GM12875 (cell line): ENCODE results near the gene JAG1.

Experiments
- H3K4me3 ChIP-seq: one replicate; pipeline ENCODE4 v1.5.1; 2011; ENCODE audit warnings: low read depth, low read length, control low read depth
- CTCF ChIP-seq: IDR thresholded peaks from 2 replicates; pipeline ENCODE4 v1.5.1; 2011; ENCODE audit warnings: low read depth, mild to moderate bottlenecking, control low read depth, inconsistent platforms, low read length, moderate library complexity, borderline replicate concordance; ENCODE audit not compliant: insufficient read depth

Gene JAG1

GRCh38 chr20:10699489-10699888 lies 25.7 kb upstream of the JAG1 start:
- H3K4me3 ChIP-seq: no peak overlapping the region
- TF ChIP-seq CTCF: no peak

- peak; percentile 80 for TF ChIP-seq CTCF
- H3K4me3 ChIP-seq: no peak overlapping the region
Observed at GRCh38 chr20:10696650-10697049, 22.9 kb upstream of the JAG1 start.

- TF ChIP-seq CTCF: no peak
- H3K4me3 ChIP-seq: no peak overlapping the region
Observed at GRCh38 chr20:10689385-10689784, 15.6 kb upstream of the JAG1 start.

GRCh38 chr20:10687895-10688294 lies 14.1 kb upstream of the JAG1 start:
- no peak for TF ChIP-seq CTCF
- H3K4me3 ChIP-seq: no peak overlapping the region

- H3K4me3 ChIP-seq: no peak overlapping the region
- TF ChIP-seq CTCF: no peak
Observed at GRCh38 chr20:10686356-10687133, 12.7 kb upstream of the JAG1 start.

- no peak for TF ChIP-seq CTCF
- no peak overlapping the region for H3K4me3 ChIP-seq
Observed at GRCh38 chr20:10683537-10683936, 9.7 kb upstream of the JAG1 start.

GRCh38 chr20:10682939-10683338 lies 9.1 kb upstream of the JAG1 start:
- no peak for TF ChIP-seq CTCF
- H3K4me3 ChIP-seq: no peak overlapping the region
